ENCODE measurements around the gene MRPS10.
A peak's percentile ranks its signal among the peaks of the same experiment; 100 is the strongest.
"Not testable (repeated sequence)": the region's sequence is repeated elsewhere in the genome, so short reads cannot be mapped to it uniquely, and the experiment has no call there.

The MRPS10 gene

DNA sequence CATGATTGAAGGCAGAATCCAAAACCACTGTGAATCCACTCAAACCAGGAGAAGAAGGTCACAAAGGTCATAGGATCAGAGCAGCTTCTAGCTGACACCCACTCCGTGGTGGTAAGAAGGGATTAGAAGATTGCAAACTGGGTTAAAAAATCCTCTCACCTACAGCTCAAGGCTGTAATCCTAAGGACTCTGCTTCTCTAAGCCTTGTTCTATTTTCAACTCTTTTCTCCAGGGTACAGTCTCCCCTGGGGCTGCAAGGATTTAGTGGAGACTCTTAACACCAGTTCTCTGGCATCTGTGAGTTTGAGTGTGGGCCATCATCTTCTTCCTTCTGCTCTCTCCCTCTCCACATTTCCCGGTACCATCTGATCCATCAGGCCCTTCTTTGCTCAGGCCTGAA is 44.6 kb downstream of the MRPS10 start, which contains the start of gene GUCA1A:
Gene GUCA1A (plus strand): TSS at position 264 of the 400 bp plus-strand sequence. CDS start 250 bp downstream, outside the sequence.
- no peak for DNase-seq

DNA sequence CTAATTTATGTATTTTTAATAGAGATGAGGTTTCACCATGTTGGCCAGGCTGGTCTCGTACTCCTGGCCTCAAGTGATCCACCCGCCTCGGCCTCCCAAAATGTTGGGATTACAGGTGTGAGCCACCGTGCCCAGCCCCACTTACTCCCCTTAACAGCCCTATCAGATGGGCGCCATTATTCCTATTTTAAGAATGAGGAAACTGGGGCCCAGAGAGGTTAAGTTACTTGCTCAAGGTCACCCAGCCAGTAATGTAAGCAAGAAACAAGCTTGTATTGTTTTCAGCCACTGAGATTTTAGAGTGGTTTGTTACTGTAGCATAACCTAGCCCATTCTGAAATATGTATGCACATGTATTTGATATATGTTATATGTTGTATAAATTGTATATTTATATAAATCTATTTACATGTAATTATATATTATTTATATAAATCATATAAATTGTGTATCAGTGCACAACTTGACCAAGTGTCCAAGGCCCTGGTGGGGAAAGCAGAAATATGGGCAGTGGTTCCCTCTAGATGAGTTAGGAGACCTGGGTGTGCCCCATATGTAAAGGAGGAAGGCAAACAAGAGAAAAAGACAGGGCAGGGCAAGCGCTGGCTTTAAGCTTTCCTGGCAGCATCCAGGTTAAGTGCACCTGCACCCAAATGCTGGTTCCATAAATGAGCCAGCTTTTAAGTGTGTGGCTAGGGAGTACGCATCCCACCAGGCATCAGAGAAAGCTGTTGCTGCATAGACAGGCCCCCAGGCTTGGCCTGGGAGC is 45.7 kb downstream of the MRPS10 start:
- DNase-seq = no peak

DNA sequence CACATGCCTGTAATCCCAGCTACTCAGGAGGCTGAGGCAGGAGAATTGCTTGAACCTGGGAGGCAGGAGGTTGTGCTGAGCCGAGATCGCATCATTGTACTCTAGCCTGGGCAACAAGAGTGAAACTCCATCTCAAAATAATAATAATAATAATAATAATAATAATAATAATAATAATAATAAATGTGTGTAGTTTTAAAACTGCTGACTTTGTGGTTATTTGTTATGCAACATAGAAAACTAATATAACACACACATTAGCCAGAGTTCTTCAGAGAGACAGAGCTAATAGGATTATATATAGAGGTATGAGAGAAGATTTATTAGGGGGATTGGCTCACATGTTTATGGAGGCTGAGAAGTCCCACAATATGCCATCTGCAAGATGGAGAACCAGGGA is 47.9 kb downstream of the MRPS10 start:
- not testable (repeated sequence) for DNase-seq

DNA sequence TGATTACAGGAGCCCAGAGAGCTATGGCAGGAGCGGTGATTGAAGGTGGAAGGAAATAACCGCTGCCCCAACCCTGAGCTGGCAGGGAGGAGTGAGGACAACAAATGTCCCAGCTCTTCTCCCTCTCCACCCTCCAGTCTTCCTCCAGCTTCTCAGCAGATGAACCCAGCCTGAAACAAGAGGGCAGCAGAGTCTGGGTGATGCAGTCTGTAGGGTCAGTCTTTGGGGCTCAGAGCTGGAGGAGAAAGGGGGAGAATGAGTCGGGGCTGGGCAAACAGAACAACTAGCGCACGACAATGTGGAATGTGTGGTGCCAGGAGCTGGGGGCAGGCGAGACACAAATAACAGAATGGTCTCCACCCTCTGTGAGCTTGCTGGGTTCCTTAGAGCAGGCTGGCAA is 49.0 kb downstream of the MRPS10 start:
- DNase-seq = no peak

DNA sequence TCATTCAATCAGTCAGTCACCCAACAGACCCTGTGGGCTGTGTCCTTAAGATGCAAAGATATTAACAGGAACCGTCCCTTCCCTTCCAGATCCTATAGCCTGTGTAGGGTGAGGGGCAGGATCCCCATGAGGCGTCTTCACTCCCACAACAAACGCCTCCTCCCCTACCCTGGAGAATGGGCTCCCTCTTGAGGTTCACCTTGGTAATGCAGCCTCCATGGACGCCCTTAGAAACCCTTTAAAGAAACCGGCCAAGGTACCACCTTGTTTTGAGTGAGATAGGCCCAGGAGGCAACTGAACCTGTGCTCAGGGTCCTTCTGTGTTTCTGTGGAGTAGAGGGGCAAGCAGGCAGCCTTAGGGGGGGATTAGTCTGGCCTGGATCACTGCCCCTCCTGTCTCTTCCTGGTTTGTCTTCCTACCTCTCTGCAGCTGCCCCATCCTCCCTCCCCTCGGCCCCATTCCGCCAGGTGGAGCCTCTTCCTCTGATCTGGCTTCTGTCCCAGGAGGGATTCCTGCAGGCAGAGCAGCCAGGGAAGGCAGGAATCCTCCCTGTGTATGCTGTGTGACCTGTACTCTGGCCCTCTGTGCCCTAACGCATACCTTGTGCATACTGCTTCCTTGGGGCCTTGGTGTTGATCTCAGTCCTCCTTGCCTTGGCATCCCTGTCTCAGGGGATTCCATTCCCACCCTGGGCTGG is 51.1 kb downstream of the MRPS10 start:
- DNase-seq = peak; percentile 73

DNA sequence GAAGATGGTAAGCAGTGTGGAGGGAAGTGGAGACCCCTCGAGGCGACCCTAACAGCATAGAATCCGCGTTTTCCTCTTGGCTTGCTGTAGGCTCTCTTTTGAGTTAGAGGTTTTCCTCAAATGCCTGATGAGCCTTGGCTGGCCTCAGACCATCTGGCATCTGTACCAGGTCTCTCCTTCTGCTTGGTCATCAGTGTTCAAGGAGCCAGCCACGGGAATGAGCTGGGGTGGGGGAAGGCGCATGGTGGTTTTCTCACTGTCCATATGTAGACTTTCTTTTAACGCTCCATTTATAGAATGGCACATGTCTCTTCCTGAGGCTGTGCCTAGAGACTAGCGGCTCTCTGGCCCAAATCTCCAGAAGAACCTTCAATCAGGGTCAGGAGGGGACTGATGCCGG is 52.6 kb downstream of the MRPS10 start:
- no peak for DNase-seq

DNA sequence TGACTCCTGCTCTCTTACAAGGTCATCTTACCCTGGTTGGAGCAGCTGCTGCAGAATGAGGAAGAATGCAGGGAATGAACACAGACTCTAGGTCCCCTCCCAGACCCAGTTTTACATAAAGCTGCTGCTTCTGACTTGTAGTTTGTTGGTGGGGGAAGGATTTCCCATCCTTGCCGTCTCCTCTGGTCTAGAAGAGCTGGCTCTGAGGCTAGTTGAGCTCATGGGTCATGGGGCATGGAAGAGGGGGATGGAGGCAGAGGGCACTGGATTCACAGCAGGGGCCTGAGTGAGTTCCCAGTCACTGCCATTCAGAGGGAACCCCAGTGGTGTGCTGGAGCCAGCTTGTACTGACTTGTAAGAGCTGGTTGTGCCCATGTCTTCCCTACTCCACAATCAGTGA is 53.7 kb downstream of the MRPS10 start:
- no peak for DNase-seq

DNA sequence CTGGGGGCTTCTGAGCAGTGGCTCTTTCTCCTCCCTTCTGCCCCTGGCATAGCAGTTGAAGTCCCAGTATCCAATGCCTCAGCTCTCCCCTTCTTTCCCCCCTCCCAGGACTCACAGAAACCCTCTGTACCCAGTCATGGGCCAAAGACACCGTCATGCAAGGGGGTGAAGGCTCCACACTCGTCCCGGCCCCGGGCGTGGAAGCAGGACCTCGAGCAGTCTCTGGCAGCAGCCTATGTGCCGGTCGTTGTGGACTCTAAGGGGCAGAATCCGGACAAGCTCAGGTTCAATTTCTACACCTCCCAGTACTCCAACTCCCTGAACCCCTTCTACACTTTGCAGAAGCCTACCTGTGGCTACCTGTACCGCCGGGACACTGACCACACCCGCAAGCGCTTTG is 54.8 kb downstream of the MRPS10 start:
- DNase-seq = no peak

DNA sequence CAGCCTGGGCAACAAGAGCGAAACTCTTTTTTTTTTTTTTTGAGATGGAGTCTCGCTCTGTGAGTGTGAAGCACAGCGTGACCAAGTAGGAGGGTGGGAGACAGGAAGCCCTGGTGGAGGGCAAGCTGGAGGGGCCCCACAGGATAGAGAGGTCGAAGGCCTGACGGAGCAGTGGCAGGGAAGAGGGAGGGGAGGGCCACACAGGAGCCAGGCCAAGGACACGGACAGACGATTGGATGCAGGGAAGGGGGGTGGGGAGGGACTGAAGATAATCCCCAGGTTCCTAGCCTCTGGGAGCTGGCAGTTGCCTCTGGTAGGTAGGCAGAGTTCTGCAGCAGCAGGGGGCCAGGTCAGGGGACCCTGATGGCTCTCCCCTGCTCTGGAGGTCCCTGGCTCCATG is 55.3 kb downstream of the MRPS10 start:
- DNase-seq = no peak

DNA sequence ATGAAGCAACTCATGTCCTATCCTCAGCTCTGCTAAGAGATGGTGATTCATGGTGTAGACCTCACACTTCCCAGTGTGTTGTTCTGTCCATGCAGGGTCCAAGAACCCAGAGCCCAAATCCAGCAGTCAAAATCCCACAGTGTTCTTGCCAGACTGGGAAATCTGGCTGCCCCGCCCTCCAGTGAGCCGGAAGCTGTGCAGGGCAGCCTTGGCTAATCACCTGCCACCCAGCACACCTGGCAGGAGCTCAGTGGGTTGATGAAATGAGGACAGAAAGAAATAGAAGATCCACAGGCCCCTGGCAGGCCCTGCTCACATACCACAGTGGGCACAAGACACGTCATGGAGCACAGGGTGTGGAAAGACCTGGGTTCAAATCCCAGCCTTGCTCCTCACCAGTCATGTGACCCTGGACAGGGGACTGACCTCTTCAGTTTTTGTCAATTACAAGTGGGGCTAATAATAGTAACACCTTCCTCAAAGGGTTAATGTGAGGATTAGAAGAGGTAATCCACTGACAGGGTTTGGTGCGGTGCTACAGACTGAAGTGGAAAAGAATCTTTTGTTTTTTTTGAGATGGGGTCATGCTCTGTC is 58.1 kb downstream of the MRPS10 start:
- DNase-seq = no peak

DNA sequence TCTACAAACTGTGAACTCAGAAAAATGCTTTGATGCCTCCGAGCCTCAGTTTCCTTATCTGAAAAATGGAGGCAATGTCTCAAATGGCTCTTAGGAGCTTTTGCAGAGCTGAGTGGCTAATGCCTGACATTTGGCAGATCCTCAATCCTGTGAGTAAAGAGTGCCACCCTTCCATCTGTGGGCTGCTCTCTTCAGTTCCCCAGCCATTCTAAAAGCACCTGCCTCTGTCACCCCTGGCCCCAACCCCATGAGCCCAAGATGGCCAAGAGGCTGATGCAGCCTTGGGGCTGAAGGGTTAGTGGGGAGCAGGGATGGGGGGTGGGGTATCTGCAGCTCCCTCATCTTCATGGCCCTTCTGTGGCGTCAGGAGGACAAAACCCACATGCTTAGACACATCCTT is 59.0 kb downstream of the MRPS10 start:
- DNase-seq = no peak

DNA sequence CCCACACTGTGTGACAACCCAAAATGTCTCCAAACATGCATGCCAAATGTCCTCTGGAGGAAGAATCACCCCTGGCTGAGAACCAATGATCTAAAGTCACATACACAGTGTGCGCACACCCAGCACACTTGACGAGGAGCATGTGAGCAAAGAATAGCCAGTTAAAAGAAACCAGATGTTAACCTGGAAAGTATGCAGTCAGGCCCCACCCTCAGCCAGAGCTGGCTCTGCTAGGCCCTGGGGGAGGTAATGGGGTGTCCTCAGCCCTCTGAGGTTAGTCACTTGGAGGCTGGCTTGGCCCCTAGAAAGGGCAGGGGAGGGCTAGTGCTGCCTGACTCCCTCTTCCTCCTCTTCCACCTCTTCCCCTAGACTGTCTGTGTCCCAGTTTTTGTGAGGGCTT is 59.6 kb downstream of the MRPS10 start:
- no peak for DNase-seq

All from activated T-cell treated with anti-CD3 and anti-CD28 coated beads, Interleukin-2, amount 50 U/mL, for 1 hour (primary cell).